Caco-2 (cell line): ENCODE results near the gene MRPL19. TPM values are rescaled to one million over a fixed set of nuclear protein-coding genes. Genes with fewer than 3 reads are reported as not detected.
A peak's percentile ranks its signal among the peaks of the same experiment; 100 is the strongest.

ENCODE experiments used
- BruUV-seq: library from RNA; stranded (reverse); fragments of 400-500 nt; replicated peaks from 2 replicates; lab custom pipeline; 2021; lab: Mats Ljungman, UMichigan
- CTCF ChIA-PET: fragments of 300-600 bp; sonication (Branson Sonifier 250); formaldehyde crosslinking; loops from one replicate; lab custom pipeline; 2022; ENCODE audit warnings: antibody characterized with exemption; lab: Charles Lee
- POLR2A ChIA-PET: fragments of 300-600 bp; sonication (Branson Sonifier 250); formaldehyde crosslinking; loops from one replicate; lab custom pipeline; 2022; ENCODE audit warnings: antibody characterized with exemption; lab: Charles Lee
- DNase-seq, 2 experiments: peaks; one replicate each; pipeline versions ENCODE4 v3.0.0 to v3.0.0-alpha.2; 2020 to 2022
- H3K27me3 ChIP-seq: replicated peaks from 2 replicates; pipeline ENCODE4 v1.6.0; 2011; ENCODE audit warnings: low read length; ENCODE audit not compliant: control insufficient read depth, insufficient read depth
- H3K36me3 ChIP-seq: 2 replicates; pipeline ENCODE4 v1.5.1; 2011; ENCODE audit warnings: low read length; ENCODE audit not compliant: control insufficient read depth, insufficient read depth
- H3K4me1 ChIP-seq: fragments of 250-450 bp; sonication (Bioruptor Pico); 2 replicates; pipeline ENCODE4 v1.5.1; 2020; ENCODE audit warnings: mild to moderate bottlenecking
- H3K4me3 ChIP-seq: 2 replicates; pipeline ENCODE4 v1.5.1; 2011; ENCODE audit warnings: low read depth, mild to moderate bottlenecking, control low read depth, low read length
- H3K9me3 ChIP-seq: fragments of 250-450 bp; sonication (Bioruptor Pico); 2 replicates; pipeline ENCODE4 v1.5.1; 2020; ENCODE audit warnings: mild to moderate bottlenecking, moderate library complexity
- H3K27ac Mint-ChIP-seq: one replicate; pipeline ENCODE4 v1.8.0; 2022; ENCODE audit warnings: mixed read lengths; ENCODE audit not compliant: unreplicated experiment
- H3K27me3 Mint-ChIP-seq: one replicate; pipeline ENCODE4 v1.8.0; 2022; ENCODE audit warnings: mixed read lengths; ENCODE audit not compliant: insufficient read depth, unreplicated experiment
- H3K36me3 Mint-ChIP-seq: one replicate; pipeline ENCODE4 v1.8.0; 2022; ENCODE audit warnings: mild to moderate bottlenecking, mixed read lengths; ENCODE audit not compliant: insufficient read depth, unreplicated experiment
- H3K4me1 Mint-ChIP-seq: one replicate; pipeline ENCODE4 v1.8.0; 2022; ENCODE audit warnings: low read depth, mixed read lengths; ENCODE audit not compliant: unreplicated experiment
- H3K4me3 Mint-ChIP-seq: one replicate; pipeline ENCODE4 v1.8.0; 2022; ENCODE audit warnings: mild to moderate bottlenecking, moderate library complexity, mixed read lengths; ENCODE audit not compliant: unreplicated experiment
- H3K9me3 Mint-ChIP-seq: one replicate; pipeline ENCODE4 v1.8.0; 2022; ENCODE audit warnings: mixed read lengths; ENCODE audit not compliant: unreplicated experiment
- CTCF ChIP-seq, 2 experiments: fragments of 200-600 bp in 1 of 2; IDR thresholded peaks; 1 replicate in 1 of 2; 2 replicates in 1 of 2; pipeline versions ENCODE4 v1.5.1 to v1.8.0; 2011 to 2022; ENCODE audit warnings: antibody characterized with exemption in 1 of 2, control low read depth in 1 of 2, inconsistent platforms in 1 of 2, low read depth in 1 of 2, low read length in 1 of 2, mild to moderate bottlenecking in 1 of 2, moderate library complexity in 1 of 2; ENCODE audit not compliant: insufficient read depth in 1 of 2, severe bottlenecking in 1 of 2, unreplicated experiment in 1 of 2
- intact Hi-C: fragments of 100-400 bp; cut with micrococcal nuclease; formaldehyde crosslinking; loops from one replicate; pipeline ENCODE4 v1.10.0; 2022; ENCODE audit not compliant: unreplicated experiment
- total RNA-seq: library from RNA; stranded (reverse); gene quantifications from 2 replicates; pipeline ENCODE4 v1.2.3, GENCODE V29; 2022

Gene MRPL19
- total RNA-seq, 1 experiment from 2014 or later: 57.8 TPM

- ChIA-PET POLR2A (no interaction called here), CTCF (no interaction called here)
- H3K36me3 Mint-ChIP-seq: no peaks in the 10 kb centered on the region
- DNase-seq: no peak
- no peaks in the 10 kb centered on the region for H3K27me3 Mint-ChIP-seq
- intact Hi-C loops: no loop called here
- H3K27ac Mint-ChIP-seq: no peak overlapping the region
- Histone ChIP-seq H3K27me3 (no peaks in the 10 kb centered on the region), H3K4me1 (no peaks in the 10 kb centered on the region), H3K4me3 (no peak overlapping the region), H3K36me3 (no peaks in the 10 kb centered on the region), H3K9me3 (no peaks in the 10 kb centered on the region)
- H3K4me1 Mint-ChIP-seq: peaks cover 8% of the 10 kb centered on the region
- H3K4me3 Mint-ChIP-seq: no peak overlapping the region
- no peaks in the 10 kb centered on the region for H3K9me3 Mint-ChIP-seq
- TF ChIP-seq CTCF (IDR thresholded peaks at IDR 0.05; ENCODE audit: insufficient read depth in 1 of 2, low read depth in 1 of 2, low read length in 1 of 2, severe bottlenecking in 1 of 2, unreplicated experiment in 1 of 2): no peak
- no TSS peak for BruUV-seq
Measured at GRCh38 chr2:75598589-75599155, 47.9 kb upstream of the MRPL19 start.

DNA sequence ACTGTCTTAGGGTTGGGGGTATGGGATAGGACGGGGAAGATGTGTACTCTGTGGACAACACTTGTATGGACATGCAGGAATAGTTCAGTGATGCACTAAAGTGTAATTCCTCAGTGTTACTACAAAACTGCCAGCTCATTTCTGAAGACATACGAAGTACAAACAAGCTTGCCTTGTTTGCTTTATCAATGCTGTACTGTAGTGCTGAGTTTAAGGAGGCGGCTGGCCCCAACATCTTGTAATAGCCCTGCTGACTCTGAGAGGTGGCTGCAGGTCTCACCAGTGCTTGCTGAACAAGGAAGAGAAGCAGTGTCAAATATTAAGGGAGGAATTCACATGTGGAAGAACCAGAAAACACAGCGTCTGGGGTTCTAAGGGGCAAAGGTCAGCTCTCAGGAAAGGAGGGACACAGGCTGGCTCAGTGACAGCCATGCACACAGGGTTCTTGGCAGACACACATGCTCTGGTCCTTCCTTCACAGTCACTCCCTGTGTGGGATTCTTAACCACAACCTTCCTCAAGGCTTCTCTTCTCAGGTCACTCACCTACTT lies 46.0 kb upstream of the MRPL19 start:
- POLR2A ChIA-PET: no interaction called here
- no peak overlapping the region for H3K27ac Mint-ChIP-seq
- H3K4me1 Mint-ChIP-seq: peaks cover 8% of the 10 kb centered on the region
- Histone ChIP-seq H3K4me1 (no peaks in the 10 kb centered on the region), H3K36me3 (no peaks in the 10 kb centered on the region), H3K4me3 (no peak overlapping the region), H3K9me3 (no peaks in the 10 kb centered on the region), H3K27me3 (no peaks in the 10 kb centered on the region)
- no peaks in the 10 kb centered on the region for H3K36me3 Mint-ChIP-seq
- H3K9me3 Mint-ChIP-seq: no peaks in the 10 kb centered on the region
- TF ChIP-seq CTCF (IDR thresholded peaks at IDR 0.05; ENCODE audit: insufficient read depth in 1 of 2, low read depth in 1 of 2, low read length in 1 of 2, severe bottlenecking in 1 of 2, unreplicated experiment in 1 of 2): no peak
- no peak overlapping the region for H3K4me3 Mint-ChIP-seq
- CTCF ChIA-PET: interaction anchor here (1.1 kb wide), 1 partner anchor 8 kb away, joined by 3 read pairs; no protein-coding TSS in a partner anchor
- no peak for DNase-seq
- peaks cover 6% of the 10 kb centered on the region for H3K27me3 Mint-ChIP-seq
- no TSS peak for BruUV-seq
- intact Hi-C loops: no loop called here

DNA sequence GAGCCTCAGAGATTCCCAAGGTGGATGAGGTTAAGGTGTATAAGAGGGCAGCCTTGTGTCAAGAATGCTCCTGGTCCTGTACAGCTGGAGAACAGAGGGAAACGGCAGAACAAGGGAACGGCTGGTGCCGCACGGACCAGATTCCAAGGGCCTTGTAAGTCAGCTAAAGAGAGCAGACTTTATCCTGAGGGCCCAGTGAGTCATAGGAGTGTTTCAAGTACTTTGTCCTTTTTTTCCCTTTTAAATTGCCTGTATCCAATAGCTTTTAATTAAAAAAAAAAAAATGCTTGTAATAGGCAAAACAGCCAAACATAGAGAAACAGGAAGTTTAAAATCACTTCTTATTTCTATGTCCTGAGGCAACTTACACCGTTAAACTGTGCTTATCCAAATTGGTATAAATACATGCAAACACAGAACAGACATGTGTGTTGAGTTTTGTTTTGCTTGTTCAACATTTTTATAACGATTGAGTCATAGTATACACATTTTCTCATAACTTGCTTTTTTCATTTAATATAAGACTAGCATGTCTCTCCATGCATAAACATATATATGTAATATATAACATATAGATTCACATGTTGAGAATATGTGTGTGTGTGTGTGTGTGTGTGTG lies 43.8 kb upstream of the MRPL19 start:
- H3K4me3 ChIP-seq: no peak overlapping the region
- POLR2A ChIA-PET: no interaction called here
- CTCF ChIA-PET: no interaction called here

More for the DNA sequence above, 43.8 kb upstream of the MRPL19 start:
- TF ChIP-seq CTCF (IDR thresholded peaks at IDR 0.05; ENCODE audit: insufficient read depth in 1 of 2, low read depth in 1 of 2, low read length in 1 of 2, severe bottlenecking in 1 of 2, unreplicated experiment in 1 of 2): no peak
- Histone ChIP-seq H3K4me1 (0 out of 2 replicates have a peak, but pooled peaks cover 3% of the 10 kb centered on the region), H3K27me3 (no peaks in the 10 kb centered on the region), H3K9me3 (no peaks in the 10 kb centered on the region), H3K36me3 (no peaks in the 10 kb centered on the region)
- peaks cover 13% of the 10 kb centered on the region for H3K4me1 Mint-ChIP-seq
- H3K27me3 Mint-ChIP-seq: peaks cover 11% of the 10 kb centered on the region
- peak in 1 of 2 experiments; percentile 69 for DNase-seq
- H3K9me3 Mint-ChIP-seq: no peaks in the 10 kb centered on the region
- intact Hi-C loops: no loop called here
- BruUV-seq: no TSS peak
- H3K4me3 Mint-ChIP-seq: no peak overlapping the region
- no peak overlapping the region for H3K27ac Mint-ChIP-seq
- H3K36me3 Mint-ChIP-seq: no peaks in the 10 kb centered on the region
